HG02571 (cell line): ENCODE data around the gene PTPN21.

Experiments used
- ATAC-seq: cut with Tn5 transposase; IDR thresholded peaks from one replicate; pipeline ENCODE4 v1.9.1; 2021; ENCODE audit warnings: mild to moderate bottlenecking, moderate library complexity; ENCODE audit not compliant: unreplicated experiment

Gene PTPN21

GRCh38 chr14:88507208-88507607 lies 47.6 kb downstream of the PTPN21 start:
- no peak for ATAC-seq

- ATAC-seq = no peak
These were observed 49.2 kb downstream of the PTPN21 start for GRCh38 chr14:88505621-88506020.

GRCh38 chr14:88504602-88505001 lies 50.2 kb downstream of the PTPN21 start:
- ATAC-seq = no peak

- no peak for ATAC-seq
These were observed 50.9 kb downstream of the PTPN21 start for GRCh38 chr14:88503754-88504406.

GRCh38 chr14:88502740-88503139 lies 52.1 kb downstream of the PTPN21 start:
- no peak for ATAC-seq

GRCh38 chr14:88500611-88501010 lies 54.2 kb downstream of the PTPN21 start:
- no peak for ATAC-seq

GRCh38 chr14:88499225-88499624 lies 55.6 kb downstream of the PTPN21 start:
- ATAC-seq = no peak

GRCh38 chr14:88496414-88496813 lies 58.4 kb downstream of the PTPN21 start:
- no peak for ATAC-seq

- no peak for ATAC-seq
These were observed 61.2 kb downstream of the PTPN21 start for GRCh38 chr14:88493392-88494185.

GRCh38 chr14:88492272-88493089 lies 62.3 kb downstream of the PTPN21 start:
- peak; percentile 90 for ATAC-seq

GRCh38 chr14:88490168-88490567 lies 64.6 kb downstream of the PTPN21 start:
- ATAC-seq = no peak

GRCh38 chr14:88488897-88489296 lies 65.9 kb downstream of the PTPN21 start:
- ATAC-seq = no peak

GRCh38 chr14:88488081-88488480 lies 66.7 kb downstream of the PTPN21 start:
- ATAC-seq = no peak

- ATAC-seq = no peak
These were observed 72.3 kb downstream of the PTPN21 start for GRCh38 chr14:88482524-88482923.

GRCh38 chr14:88481794-88482193 lies 73.0 kb downstream of the PTPN21 start:
- ATAC-seq = no peak

- no peak for ATAC-seq
These were observed 73.7 kb downstream of the PTPN21 start for GRCh38 chr14:88481059-88481458.

GRCh38 chr14:88479574-88479987 lies 75.2 kb downstream of the PTPN21 start:
- no peak for ATAC-seq

GRCh38 chr14:88478931-88479330 lies 75.9 kb downstream of the PTPN21 start:
- no peak for ATAC-seq

- no peak for ATAC-seq
These were observed 77.1 kb downstream of the PTPN21 start for GRCh38 chr14:88477513-88478250.

- no peak for ATAC-seq
These were observed 78.0 kb downstream of the PTPN21 start for GRCh38 chr14:88476825-88477224.

- ATAC-seq = no peak
These were observed 78.5 kb downstream of the PTPN21 start for GRCh38 chr14:88476214-88476774.
